SK-N-SH (cell line): ENCODE measurements around the gene MUC5B.

Experiments used
- FOSL2 ChIP-seq: IDR thresholded peaks from 2 replicates; pipeline ENCODE4 v1.4.0; 2012; ENCODE audit warnings: low read depth, mild to moderate bottlenecking, moderate library complexity, borderline replicate concordance
- GABPA ChIP-seq: IDR thresholded peaks from 2 replicates; pipeline ENCODE4 v1.4.0; 2012; ENCODE audit warnings: low read depth, mild to moderate bottlenecking
- JUND ChIP-seq: IDR thresholded peaks from 2 replicates; pipeline ENCODE4 v1.4.0; 2012
- MXI1 ChIP-seq: IDR thresholded peaks from 2 replicates; pipeline ENCODE4 v1.6.1; 2012; ENCODE audit warnings: mild to moderate bottlenecking, low read depth, low read length, improper control_type of control experiment
- RAD21 ChIP-seq: IDR thresholded peaks from 2 replicates; pipeline ENCODE4 v1.6.1; 2012; ENCODE audit warnings: mild to moderate bottlenecking, low read length
- REST ChIP-seq: IDR thresholded peaks from 2 replicates; pipeline ENCODE4 v1.6.1; 2012; ENCODE audit warnings: mild to moderate bottlenecking, low read depth, low read length, moderate library complexity
- RFX5 ChIP-seq: IDR thresholded peaks from 2 replicates; pipeline ENCODE4 v1.6.1; 2012; ENCODE audit warnings: mild to moderate bottlenecking, improper control_type of control experiment, low read length
- SIN3A ChIP-seq: IDR thresholded peaks from 2 replicates; pipeline ENCODE4 v1.6.1; 2012; ENCODE audit warnings: low read depth, mild to moderate bottlenecking, low read length, moderate library complexity, borderline replicate concordance
- SMC3 ChIP-seq: IDR thresholded peaks from 2 replicates; pipeline ENCODE4 v1.6.1; 2012; ENCODE audit warnings: low read depth, low read length, improper control_type of control experiment
- TEAD4 ChIP-seq: IDR thresholded peaks from 2 replicates; pipeline ENCODE4 v1.4.0; 2012; ENCODE audit warnings: mild to moderate bottlenecking, borderline replicate concordance; ENCODE audit not compliant: insufficient read depth
- USF1 ChIP-seq: IDR thresholded peaks from 2 replicates; pipeline ENCODE4 v1.4.0; 2012; ENCODE audit warnings: low read depth, borderline replicate concordance
- YY1 ChIP-seq: IDR thresholded peaks from 2 replicates; pipeline ENCODE4 v1.4.0; 2012; ENCODE audit warnings: low read depth, mild to moderate bottlenecking
- TF ChIP-seq, protein P1 (sequence below): fragments of 200-600 bp; sonication (generic); IDR thresholded peaks from 2 replicates; pipeline ENCODE4 v1.6.1; 2017; ENCODE audit warnings: antibody characterized with exemption, mild to moderate bottlenecking, moderate library complexity
- TF ChIP-seq, protein P2 (sequence below): fragments of 150-350 bp; IDR thresholded peaks from 2 replicates; pipeline ENCODE4 v1.6.1; 2017; ENCODE audit warnings: antibody characterized with exemption, low read length, low read depth, borderline replicate concordance

DNA sequence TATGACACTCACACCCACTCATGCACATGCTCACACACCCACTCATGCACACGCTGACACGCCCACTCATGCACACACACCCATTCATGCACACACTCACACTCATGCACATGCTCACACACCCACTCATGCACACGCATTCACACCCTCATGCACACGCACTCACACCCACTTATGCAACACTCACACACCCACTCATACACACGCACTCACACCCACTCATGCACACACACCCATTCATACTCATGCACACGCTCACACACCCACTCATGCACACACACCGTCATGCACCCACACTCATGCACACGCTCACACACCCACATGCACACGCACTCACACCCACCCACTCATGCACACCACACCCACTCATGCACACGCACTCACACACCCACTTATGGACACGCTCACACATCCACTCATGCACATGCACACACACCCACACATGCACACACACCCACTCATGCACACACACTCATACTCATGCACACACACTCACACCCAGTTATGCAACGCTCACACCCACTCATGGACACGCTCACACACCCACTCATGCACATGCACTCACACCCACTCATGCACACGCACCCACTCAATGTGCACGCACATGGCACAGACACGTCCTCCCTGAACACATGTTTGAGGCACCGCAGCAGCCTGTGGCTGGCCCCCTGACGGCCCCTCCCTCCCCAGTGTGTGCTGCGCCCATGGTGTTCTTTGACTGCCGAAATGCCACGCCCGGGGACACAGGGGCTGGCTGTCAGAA lies 47.2 kb upstream of the MUC5B start:
- TF ChIP-seq, protein P1, sequence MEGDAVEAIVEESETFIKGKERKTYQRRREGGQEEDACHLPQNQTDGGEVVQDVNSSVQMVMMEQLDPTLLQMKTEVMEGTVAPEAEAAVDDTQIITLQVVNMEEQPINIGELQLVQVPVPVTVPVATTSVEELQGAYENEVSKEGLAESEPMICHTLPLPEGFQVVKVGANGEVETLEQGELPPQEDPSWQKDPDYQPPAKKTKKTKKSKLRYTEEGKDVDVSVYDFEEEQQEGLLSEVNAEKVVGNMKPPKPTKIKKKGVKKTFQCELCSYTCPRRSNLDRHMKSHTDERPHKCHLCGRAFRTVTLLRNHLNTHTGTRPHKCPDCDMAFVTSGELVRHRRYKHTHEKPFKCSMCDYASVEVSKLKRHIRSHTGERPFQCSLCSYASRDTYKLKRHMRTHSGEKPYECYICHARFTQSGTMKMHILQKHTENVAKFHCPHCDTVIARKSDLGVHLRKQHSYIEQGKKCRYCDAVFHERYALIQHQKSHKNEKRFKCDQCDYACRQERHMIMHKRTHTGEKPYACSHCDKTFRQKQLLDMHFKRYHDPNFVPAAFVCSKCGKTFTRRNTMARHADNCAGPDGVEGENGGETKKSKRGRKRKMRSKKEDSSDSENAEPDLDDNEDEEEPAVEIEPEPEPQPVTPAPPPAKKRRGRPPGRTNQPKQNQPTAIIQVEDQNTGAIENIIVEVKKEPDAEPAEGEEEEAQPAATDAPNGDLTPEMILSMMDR: no peak
- TF ChIP-seq YY1 (no peak), RFX5 (no peak), USF1 (no peak), REST (no peak), GABPA (no peak), RAD21 (no peak), MXI1 (no peak), JUND (no peak), FOSL2 (no peak), SMC3 (no peak), TEAD4 (no peak), SIN3A (no peak)
- TF ChIP-seq, protein P2, sequence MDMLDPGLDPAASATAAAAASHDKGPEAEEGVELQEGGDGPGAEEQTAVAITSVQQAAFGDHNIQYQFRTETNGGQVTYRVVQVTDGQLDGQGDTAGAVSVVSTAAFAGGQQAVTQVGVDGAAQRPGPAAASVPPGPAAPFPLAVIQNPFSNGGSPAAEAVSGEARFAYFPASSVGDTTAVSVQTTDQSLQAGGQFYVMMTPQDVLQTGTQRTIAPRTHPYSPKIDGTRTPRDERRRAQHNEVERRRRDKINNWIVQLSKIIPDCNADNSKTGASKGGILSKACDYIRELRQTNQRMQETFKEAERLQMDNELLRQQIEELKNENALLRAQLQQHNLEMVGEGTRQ: no peak
